Measurements from ENCODE around the gene GEN1.

GEN1 gene, protein sequence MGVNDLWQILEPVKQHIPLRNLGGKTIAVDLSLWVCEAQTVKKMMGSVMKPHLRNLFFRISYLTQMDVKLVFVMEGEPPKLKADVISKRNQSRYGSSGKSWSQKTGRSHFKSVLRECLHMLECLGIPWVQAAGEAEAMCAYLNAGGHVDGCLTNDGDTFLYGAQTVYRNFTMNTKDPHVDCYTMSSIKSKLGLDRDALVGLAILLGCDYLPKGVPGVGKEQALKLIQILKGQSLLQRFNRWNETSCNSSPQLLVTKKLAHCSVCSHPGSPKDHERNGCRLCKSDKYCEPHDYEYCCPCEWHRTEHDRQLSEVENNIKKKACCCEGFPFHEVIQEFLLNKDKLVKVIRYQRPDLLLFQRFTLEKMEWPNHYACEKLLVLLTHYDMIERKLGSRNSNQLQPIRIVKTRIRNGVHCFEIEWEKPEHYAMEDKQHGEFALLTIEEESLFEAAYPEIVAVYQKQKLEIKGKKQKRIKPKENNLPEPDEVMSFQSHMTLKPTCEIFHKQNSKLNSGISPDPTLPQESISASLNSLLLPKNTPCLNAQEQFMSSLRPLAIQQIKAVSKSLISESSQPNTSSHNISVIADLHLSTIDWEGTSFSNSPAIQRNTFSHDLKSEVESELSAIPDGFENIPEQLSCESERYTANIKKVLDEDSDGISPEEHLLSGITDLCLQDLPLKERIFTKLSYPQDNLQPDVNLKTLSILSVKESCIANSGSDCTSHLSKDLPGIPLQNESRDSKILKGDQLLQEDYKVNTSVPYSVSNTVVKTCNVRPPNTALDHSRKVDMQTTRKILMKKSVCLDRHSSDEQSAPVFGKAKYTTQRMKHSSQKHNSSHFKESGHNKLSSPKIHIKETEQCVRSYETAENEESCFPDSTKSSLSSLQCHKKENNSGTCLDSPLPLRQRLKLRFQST

DNA sequence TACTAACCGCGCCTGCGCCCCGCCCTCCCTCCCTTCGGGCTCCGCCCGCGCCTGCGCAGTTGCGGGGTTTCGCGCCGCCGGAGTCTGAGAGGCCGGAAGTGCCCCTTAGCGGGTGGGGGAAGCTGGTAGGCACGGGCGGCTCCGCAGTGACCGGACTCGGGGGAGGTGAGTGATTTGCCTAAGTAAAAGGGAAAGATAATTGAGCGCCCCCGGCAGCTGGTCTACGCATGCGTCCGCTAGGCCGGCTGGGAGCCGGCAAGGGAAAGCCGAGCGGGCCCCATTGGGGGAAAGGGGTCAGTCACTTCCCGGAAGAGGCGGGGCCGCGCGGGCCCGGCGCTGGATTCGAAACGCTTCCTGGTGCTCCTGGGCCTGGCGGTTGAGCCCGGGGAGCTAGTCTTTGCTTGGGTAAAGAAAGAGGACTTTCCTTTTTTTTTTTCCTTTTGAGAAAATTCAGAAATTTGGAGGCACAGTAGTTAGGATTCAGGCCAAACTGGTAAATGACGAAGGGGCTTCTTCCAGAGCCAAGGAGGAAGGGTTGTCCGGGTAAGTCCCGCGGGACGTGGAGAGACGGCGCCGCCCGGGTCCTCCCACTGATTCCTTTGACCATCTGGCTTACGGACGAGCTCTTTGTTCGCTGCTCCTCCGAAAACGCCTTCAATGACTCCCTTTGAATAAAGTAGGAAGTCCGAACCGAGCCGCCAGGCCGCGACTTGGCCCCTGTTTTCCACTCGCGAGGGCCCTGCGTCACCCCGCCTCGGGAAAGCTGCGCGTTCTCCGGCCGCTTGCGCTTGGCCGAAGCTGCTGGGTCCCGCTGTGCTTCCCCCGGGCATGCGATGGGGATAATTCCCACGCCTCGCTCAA, at the start of gene GEN1, which contains the start of gene SMC6:
Gene GEN1 (plus strand): TSS at position 336 of the 861 bp plus-strand sequence. CDS start 5,806 bp downstream, outside the sequence.
Gene SMC6 (minus strand): TSS at position 8 of the 861 bp plus-strand sequence. CDS start 7,864 bp downstream, outside the sequence.
- in situ Hi-C loops (cut with MboI; ENCODE audit: low sequenced_read_pairs), result no loop called here

DNA sequence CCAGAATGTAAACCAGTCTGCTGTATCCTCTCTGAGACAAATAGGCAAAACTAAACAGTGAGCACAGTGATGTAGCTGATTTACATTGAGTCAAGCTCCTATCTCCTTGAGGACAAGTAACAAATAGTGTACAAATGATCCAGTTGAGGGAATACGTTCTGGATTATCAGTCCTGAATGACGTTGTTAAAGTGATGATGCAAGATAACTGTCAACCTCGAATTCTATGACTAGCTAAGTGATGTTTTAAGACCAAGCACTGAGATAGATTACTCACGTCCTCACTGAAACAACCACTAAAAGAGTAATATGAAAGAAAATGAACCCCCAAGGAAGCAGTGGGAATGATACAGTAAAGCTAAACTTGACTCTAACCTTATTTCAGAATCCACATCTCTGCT, 47.1 kb upstream of the GEN1 start:
- in situ Hi-C loops (cut with MboI; ENCODE audit: low sequenced_read_pairs), result no loop called here

DNA sequence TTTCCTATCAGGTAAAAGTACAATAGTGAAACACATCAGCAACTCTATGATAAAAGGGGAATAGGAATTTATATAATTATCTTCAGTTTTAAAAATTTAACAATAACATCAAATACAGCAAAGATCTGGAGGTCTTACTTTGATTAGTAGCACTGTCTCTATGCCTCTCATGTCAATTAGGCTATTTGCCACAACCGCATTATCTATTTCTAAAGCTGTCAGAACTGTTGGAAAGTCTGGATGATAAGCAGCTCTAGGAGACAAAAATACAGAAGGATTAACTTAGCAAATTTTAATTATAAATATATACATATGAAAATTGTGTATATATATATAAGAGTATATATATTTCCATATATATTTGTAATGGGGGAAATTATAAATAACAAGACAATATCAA, 45.4 kb upstream of the GEN1 start:
- in situ Hi-C loops (cut with MboI; ENCODE audit: low sequenced_read_pairs), result no loop called here

DNA sequence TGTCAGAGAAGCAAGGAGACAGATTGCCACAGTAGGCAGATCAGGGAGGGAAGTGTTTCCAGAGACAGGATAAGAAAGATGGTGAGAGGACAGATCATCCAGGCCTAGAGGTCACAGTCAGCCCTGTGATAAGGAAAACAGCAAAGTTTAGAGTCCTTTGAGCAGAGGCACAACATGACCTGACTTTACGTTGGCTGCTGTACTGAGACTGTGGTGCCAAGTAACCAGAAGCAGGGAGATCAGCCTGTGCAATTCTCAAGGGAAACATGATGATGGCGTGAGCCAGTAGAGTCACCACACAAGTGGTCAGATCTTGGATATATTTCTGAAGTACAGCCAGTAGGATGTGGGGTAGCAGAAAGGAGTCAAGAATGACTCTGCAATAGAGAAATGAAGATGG, 44.0 kb upstream of the GEN1 start:
- in situ Hi-C loops (cut with MboI; ENCODE audit: low sequenced_read_pairs), result no loop called here

DNA sequence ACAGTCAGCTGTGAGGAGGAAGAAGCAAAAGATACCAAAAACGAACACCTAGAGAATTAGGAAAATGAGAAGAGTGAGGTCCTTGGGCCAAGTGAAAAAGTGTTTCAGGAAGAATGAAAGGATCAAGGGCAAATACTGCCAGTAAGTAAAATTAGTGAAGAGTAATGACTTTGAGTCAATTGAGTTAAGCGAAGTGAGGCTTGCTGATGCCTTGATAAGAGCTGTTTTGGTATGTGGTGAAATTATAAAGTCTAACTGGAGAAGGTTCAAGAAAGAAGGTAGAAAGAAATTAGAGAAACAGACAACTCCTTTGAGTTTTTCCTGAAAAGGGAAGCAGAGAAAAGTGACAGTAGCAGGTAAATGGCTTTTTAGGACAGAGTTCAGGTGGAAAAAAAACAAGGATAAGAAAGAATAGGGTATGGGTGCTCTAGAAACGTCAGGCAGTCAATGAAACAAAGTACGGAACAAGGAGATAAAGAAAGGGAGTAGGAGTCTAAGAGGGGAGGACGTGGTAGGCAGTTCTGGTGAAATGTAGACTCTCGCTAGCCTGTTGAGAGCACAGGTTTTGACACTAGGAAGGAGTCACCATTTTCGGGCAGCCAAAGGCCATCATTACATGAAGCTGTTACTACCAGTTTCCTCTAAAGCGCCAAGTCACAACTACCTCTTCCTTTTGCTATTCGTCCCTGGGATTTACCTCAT, 43.2 kb upstream of the GEN1 start:
- in situ Hi-C loops (cut with MboI; ENCODE audit: low sequenced_read_pairs), result no loop called here

DNA sequence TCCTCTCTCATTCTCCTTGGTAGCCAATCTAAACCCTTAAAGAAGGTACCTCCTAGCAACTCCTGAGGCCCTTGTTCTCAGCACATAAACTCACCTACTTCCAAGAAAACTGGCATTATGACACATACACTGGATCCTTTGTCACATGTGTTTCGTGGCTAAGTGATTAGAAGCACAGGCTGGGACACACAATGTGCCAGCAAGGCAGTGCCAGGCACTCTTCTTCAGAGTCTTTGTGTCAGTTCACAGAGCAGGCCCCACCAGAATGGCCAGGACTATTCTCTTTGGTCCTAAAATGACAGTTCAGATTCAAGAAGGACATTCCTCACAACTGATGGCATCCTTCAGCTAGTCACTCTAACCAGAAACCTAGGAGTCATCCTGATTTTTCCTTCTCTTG, 40.6 kb upstream of the GEN1 start:
- in situ Hi-C loops (cut with MboI; ENCODE audit: low sequenced_read_pairs), result no loop called here

DNA sequence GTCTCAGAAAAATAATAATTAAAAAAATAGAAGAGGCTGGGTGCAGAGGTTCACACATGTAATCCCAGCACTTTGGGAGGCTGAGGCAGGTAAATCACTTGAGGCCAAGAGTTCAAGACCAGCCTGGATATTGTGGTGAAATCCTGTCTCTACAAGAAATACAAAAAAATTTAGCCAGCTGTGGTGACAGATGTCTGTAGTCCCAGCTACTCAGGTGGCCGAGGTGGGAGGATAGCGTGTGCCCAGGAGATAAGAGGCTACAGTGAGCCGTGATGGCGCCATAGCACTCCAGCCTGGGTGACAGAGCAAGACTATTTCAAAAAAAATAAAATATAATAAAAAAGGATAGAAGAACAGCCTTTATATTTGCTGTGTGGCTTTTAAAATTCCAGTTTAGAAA, 36.3 kb upstream of the GEN1 start:
- in situ Hi-C loops (cut with MboI; ENCODE audit: low sequenced_read_pairs), result no loop called here

DNA sequence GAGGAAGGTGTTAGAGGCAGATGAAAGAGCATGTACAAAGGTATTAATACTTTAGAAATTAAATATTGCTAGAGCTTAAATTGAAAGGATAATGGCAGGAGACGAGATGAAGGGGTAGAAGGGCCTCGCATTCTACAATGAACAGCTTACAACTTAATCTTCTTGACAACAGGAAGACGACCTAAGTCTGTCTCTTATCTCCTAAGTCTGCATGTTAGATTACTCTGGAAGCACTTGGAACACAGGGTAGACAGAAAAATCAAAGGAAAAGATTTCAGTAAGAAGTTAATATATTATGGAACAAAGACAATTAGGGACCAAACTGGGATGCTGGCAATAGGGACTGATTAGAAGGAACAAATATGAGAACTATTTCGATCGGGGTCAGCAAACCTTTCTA, 35.2 kb upstream of the GEN1 start:
- in situ Hi-C loops (cut with MboI; ENCODE audit: low sequenced_read_pairs), result no loop called here

DNA sequence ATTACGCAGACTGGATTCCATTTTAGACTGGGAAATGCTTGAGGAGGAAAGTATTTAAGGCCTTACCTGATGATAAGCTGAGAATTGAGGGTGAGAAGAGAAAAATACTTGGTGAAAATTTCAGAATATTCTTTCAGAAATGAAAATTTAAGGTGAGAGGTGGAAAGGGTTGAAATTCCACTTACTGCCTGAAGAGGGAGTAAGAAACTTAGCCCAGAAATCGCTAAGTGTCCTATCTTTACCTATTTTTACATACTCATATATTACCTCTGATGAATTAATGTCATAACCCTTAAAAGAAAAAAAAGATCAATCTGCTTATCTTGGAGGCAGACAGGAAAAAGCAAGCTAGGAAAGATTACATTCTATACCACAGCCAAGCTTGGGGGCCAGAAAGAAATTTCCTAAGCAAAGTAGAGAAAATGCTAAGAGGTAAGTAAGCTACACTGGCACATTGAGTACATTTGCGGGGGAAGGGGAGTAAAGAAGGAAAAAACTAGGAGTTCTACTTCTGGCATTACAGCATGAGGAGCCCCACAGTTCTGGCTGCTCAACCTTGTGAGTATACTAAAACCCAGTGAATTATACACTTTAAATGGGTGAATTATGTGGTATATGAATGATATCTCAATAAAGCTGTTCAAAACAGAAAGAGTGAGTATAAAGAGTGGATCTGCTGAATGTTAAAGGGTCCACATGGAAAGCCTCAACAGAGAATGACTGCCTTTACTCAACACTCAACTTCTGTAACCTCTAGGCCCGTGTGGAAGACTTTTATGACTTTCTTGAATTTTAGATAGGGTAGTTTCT, 34.2 kb upstream of the GEN1 start:
- in situ Hi-C loops (cut with MboI; ENCODE audit: low sequenced_read_pairs), result no loop called here

DNA sequence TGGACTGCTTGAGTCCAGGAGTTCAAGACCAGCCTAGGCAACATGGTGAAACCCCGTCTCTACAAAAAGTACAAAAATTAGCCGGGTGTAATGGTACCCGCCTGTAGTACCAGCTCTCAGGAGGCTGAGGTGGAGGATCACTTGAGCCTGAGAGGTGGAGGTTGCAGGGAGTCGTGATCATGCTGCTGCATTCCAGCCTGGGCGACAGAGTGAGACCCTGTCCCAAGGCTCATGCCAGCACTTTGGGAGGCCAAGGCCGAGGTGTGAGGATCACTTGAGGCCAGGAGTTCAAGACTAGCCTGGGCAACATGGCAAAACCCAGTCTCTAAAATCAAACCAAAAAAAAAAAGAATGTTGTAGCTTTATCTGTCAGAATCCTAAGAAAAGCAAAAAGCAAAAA, 25.7 kb upstream of the GEN1 start:
- in situ Hi-C loops (cut with MboI; ENCODE audit: low sequenced_read_pairs), result no loop called here

DNA sequence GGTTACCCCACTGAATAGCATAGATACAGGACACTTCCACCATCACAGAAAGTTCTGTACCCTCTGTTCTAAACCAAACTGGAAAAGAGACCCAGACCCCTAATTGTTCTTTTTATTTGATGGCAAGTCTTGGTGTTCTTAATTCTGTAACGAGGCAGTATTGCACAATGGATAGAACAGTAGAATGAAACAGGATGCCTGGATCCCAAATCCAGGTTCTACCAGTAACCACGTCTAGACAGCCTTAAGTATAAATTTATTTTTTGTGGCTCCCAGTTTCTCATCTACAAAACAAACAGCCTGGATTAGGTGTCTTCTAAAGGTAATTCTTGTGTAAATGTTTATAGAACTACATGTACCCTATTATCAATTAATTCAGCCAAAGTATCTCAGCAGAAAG, 24.1 kb upstream of the GEN1 start:
- in situ Hi-C loops (cut with MboI; ENCODE audit: low sequenced_read_pairs), result no loop called here

DNA sequence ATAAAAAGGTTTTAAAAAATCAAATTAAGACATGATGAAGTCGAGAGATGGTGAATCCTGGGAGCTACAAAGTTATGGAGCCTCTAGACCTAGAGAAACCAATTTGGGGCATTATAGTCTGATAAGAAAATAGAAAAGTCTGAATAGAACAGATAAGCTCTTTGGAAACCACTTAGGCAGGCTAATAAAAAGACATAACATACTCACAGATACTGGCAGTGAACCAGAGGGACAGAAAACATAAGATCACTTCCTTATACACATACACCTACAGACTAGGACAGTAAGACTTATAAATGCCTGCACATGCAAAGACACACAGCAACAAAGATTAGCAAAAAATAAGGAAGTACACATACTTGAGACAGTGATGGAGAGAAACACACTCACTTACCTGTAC, 20.3 kb upstream of the GEN1 start:
- in situ Hi-C loops (cut with MboI; ENCODE audit: low sequenced_read_pairs), result no loop called here

DNA sequence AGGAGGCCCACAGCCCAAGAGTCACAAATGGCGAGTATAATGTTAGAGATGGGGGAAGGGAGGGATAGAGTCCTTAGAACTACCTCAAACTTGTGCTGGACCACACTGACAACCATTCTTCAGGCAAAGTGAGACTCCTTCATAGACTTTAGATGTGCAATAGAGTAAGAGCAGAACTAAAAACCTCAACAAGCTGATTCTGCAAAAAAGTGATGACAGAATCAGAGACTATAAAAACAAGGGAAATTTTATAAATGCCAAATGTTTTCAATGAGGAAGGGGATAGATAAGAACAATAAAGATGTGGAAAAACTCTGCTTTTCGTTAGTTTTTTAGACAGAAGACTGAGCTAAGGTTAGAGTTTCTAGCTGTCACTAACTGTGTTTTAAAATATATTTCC, 18.1 kb upstream of the GEN1 start:
- in situ Hi-C loops (cut with MboI; ENCODE audit: low sequenced_read_pairs), result no loop called here

DNA sequence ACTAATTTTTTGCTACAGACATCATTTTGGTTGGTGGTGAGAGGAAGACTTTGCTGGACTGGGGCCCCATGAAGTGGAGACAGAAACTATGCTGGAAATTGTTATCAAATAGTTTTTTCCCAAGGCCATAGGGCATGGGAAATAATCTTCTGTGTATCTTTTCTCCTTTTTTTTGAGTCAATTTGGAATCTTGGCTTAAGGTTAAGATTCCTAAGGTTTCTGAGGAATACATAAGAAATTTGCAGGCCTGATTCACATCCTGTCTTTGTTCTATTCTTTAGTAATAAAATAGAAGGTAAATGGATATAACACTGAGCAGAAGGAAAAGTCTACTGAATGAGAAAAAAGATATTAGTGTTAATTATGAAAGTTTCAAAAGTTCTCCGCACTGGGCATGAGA, 16.9 kb upstream of the GEN1 start:
- in situ Hi-C loops (cut with MboI; ENCODE audit: low sequenced_read_pairs), result no loop called here

DNA sequence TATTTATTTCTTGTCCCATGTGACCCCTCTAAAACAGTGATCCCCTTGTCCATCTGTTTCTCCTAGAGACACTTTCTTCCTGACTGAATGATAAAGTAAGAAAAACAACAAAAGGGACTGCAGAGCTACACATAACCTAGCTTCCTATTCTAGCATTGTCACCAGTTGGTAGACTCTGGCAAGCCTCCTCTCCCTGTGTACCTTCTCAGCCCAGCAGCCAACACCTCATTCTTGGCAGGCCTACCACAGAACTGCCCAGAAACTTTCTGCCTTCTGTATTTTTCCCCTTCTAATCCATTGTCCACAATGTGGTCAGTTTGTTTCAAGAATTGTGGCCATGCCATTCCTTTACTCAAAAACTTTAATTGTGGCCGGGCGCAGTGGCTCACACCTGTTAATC, 13.7 kb upstream of the GEN1 start:
- in situ Hi-C loops (cut with MboI; ENCODE audit: low sequenced_read_pairs), result no loop called here

DNA sequence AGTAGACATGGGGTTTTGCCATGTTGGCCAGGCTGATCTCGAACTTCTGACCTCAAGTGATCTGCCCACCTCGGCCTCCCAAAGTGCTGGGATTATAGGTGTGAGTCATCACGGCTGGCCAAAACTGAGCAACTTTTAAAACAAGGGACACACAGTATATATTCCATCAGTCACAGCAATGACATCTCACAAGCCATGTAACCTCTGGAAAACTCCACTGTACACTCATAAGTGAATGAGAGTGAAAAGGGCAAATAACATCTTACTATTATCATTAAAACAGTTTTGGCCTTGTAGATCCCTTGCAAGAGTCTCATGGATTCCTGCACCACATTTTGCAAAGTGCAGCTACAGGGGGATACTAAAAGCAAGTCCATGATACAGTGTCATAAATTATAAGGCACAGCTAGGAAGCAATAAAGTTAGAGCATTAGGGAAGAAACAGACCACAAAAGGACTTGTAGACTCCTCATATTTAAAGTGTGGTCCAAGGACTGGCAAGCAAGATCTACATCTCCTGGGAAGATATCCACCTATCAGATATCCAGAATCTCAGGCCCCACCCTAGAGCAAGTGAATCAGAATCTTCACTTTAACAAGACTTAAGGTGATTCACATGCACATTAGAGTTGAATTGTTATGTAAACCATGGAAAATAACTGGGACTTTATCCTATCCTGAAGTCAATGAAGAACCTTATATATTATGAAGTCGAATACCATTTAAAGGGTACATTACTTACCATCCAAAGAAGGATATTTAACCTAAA, 6.1 kb upstream of the GEN1 start:
- in situ Hi-C loops (cut with MboI; ENCODE audit: low sequenced_read_pairs), result no loop called here

DNA sequence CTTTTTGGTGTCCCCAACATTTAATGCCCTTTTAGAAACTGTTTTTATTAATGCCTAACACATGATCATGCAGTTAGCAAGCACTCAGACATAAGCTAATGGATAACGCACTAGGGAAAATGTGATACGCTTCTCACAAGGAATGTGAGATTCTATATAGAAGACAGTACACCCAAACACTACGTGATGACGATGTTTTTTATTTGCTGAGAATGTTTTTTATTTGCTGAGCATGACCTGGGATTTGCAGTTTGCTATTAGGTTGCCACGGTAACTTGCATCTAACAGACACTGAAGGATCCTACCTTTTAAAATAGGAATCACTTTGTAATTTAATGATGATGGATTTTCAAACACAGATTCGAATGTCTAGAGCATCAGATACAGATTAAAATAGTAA, 5.2 kb upstream of the GEN1 start:
- in situ Hi-C loops (cut with MboI; ENCODE audit: low sequenced_read_pairs), result no loop called here

DNA sequence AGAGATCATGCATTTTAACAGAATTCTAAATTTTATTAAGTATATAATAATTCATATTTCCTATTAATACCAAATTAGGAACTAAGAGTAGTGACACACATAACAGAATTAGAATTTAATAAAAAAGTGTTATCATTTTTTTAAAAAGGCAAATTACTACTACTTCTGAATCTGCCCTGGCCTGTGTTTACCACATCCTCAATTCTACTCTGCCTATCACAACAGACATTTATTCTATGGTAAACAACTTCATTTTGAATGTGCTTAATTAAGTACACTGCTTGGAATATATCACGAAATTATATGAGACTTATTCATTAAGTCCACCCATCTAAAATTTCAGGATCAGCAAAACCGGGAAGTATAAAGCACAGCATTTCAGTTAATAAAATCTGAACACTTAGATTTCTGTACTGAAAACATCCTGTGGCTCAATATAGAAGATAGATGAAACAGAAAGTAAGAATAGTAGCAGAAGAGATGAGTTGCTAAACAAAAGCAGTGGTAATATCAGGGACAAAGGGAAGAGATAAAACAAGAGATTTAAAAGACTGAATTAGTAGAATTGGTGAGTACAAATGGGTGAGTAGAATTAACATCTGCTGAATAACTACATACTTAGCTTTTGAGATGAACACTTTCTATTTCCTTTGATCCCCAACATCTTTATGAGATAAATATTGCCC, 4.0 kb upstream of the GEN1 start:
- in situ Hi-C loops (cut with MboI; ENCODE audit: low sequenced_read_pairs), result no loop called here
